Spleen (tissue), 11 donors: ENCODE measurements around the gene TBX2. TPM values are rescaled to one million over a fixed set of nuclear protein-coding genes. Genes with fewer than 3 reads are reported as not detected.

Experiments
- DNase-seq: peaks from one replicate; pipeline ENCODE4 v3.0.0-alpha.2; 2020
- H3K27ac ChIP-seq, 8 donors: fragments of 200-600 bp; sonication (generic) in 7 of 8; 1 replicate in 4 of 8; 2 replicates in 4 of 8; pipeline versions ENCODE4 v1.5.0 to v1.8.0; 2016 to 2021; ENCODE audit warnings: inconsistent platforms in 4 of 8, mild to moderate bottlenecking in 4 of 8, moderate library complexity in 1 of 8
- H3K27me3 ChIP-seq, 7 donors: fragments of 200-600 bp; sonication (generic) in 6 of 7; replicated peaks in 1 of 7; 1 replicate in 4 of 7; 2 replicates in 3 of 7; pipeline versions ENCODE4 v1.5.0 to v1.8.0; 2016 to 2021; ENCODE audit warnings: inconsistent platforms in 3 of 7, mild to moderate bottlenecking in 1 of 7
- H3K36me3 ChIP-seq, 6 donors: fragments of 200-600 bp; sonication (generic) in 5 of 6; 1 replicate in 4 of 6; 2 replicates in 2 of 6; pipeline versions ENCODE4 v1.5.0 to v1.8.0; 2016 to 2021; ENCODE audit warnings: inconsistent platforms in 2 of 6
- H3K4me1 ChIP-seq, 6 donors: fragments of 200-600 bp; sonication (generic) in 5 of 6; 1 replicate in 3 of 6; 2 replicates in 3 of 6; pipeline versions ENCODE4 v1.5.0 to v1.8.0; 2016 to 2021; ENCODE audit warnings: inconsistent platforms in 3 of 6
- H3K4me3 ChIP-seq, 8 donors: fragments of 200-600 bp; sonication (generic) in 7 of 8; 1 replicate in 4 of 8; 2 replicates in 4 of 8; pipeline versions ENCODE4 v1.5.0 to v1.8.0; 2016 to 2021; ENCODE audit warnings: inconsistent platforms in 4 of 8, mild to moderate bottlenecking in 4 of 8, moderate library complexity in 2 of 8
- H3K9me3 ChIP-seq, 8 donors: fragments of 200-600 bp; sonication (generic) in 7 of 8; 1 replicate in 4 of 8; 2 replicates in 4 of 8; pipeline versions ENCODE4 v1.5.0 to v1.8.0; 2016 to 2021; ENCODE audit warnings: inconsistent platforms in 4 of 8
- POLR2A ChIP-seq, 3 donors: fragments of 450-650 bp; IDR thresholded peaks; one replicate each; pipeline ENCODE4 v1.5.1; 2017; ENCODE audit warnings: antibody characterized with exemption in 3 of 3, mild to moderate bottlenecking in 1 of 3
- POLR2AphosphoS5 ChIP-seq, 3 donors: sonication (generic); formaldehyde crosslinking; IDR thresholded peaks; one replicate each; pipeline ENCODE4 v1.5.1; 2017; ENCODE audit warnings: antibody characterized with exemption in 3 of 3
- WGBS, 5 donors: extraction: QIAGEN DNeasy Blood & Tissue Kit in 3 of 5; methylation state at CpG; one replicate each; pipeline versions ENCODE4 v1.1.5 to v1.1.7; 2013 to 2018; 5-methylcytosine and 5-hydroxymethylcytosine counted together
- intact Hi-C: fragments of 100-400 bp; cut with DNase I; formaldehyde crosslinking; loops from one replicate; pipeline ENCODE4 v1.15.0; 2023; ENCODE audit warnings: low total_unique reads
- polyA plus RNA-seq, 3 donors: library from polyadenylated mRNA; stranded (reverse); fragments of 200-250 nt; gene quantifications; one replicate each; pipeline ENCODE4 v1.2.1, GENCODE V29; 2013
- total RNA-seq, 7 donors: library from RNA; depleted of rRNA in 3 of 7; stranded (reverse); fragments of >200 nt in 3 of 7; fragmentation: NEBNext Ultra II Directional in 4 of 7; extraction: Animal tissue kit (Norgen Biotek cat#: 25700) in 4 of 7; gene quantifications; one replicate each; pipeline versions ENCODE4 v1.1.0 to v1.2.1, GENCODE V29; 2016 to 2021
- TF ChIP-seq, protein P1 (sequence below), 11 experiments: fragments of 200-600 bp in 7 of 11; fragments of 450-650 bp in 4 of 11; sonication (generic) in 4 of 11; IDR thresholded peaks in 8 of 11; conservative IDR thresholded peaks in 3 of 11; 1 replicate in 7 of 11; 2 replicates in 4 of 11; pipeline versions ENCODE4 v1.4.0 to v1.8.0; 2016 to 2021; ENCODE audit warnings: antibody characterized with exemption in 11 of 11, inconsistent platforms in 4 of 11, mild to moderate bottlenecking in 1 of 11
- donor health status: healthy with polysubstance abuse.
- donor health status: DM: no; HTN: no; CAD: no; lungs with moderate emphysema.
- donor health status: DM: no; HTN: no; CAD: no.
- donor health status: Bipolar disorder and iron deficiency.
- donor health status: healthy.
- donor health status: DM: no; HTN: no; CAD: no.
- donor health status: DM: yes; HTN: yes; CAD: no.

TBX2 gene
- total and polyA plus RNA-seq, 10 donors: 6.4 to 57.6 (median 24.1) TPM

DNA sequence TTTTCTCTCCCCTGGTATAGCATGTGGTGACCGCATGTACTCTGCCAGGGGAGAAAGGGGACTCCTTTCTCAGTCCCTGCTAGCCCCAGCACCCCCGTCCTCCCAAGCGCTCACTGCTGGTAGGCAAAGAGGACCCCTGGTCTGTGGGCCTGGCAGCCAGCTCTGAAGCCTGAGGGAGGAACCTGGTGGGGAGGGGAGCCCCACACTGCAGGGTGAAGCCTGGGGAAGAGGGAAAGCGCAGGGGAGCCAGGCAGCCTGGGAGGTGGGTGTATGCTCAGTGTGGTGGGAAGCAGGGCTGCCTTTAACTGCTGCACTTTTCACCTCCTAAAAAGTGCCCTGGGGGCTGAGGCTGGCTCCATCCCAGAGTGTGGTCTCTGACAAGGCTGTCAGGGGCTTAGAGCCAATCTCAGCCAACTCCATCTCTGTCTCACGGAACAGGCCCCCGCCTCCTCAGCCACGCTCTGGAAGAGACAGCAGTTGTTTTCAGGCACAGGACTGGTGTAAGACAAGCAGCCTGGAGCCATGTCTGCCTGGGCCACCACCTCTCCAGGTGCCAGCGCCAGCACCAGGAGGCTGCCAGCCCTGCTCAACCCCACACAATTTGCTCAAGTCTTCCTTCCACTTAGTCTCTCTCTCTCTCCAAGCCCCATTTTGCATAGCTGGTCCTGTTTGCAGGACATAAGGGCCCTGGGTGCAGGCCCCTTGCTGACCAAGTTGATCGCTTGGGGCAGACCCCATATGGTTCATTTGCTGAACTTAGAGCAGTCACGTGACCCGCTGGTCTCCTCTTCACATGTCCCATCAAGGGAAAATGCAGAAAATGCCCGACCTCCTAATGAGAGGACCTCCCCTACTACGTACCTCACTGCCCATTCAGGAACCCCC is 14.7 kb upstream of the TBX2 start:
- H3K27me3 ChIP-seq: peaks cover 0 to 14% (median 0%) of the 10 kb centered on the region in 7 donors
- intact Hi-C loops: loop anchor here (10.0 kb wide), 1 partner anchor 380 kb away; no protein-coding TSS in a partner anchor
- no peaks in the 10 kb centered on the region for H3K9me3 ChIP-seq
- 87 to 98% (median 92%) methylated on average over 12 to 13 of the region's 13 CpGs for WGBS, 5 donors
- no peak overlapping the region for H3K4me3 ChIP-seq
- DNase-seq: peak; percentile 61
- TF ChIP-seq, protein P1, sequence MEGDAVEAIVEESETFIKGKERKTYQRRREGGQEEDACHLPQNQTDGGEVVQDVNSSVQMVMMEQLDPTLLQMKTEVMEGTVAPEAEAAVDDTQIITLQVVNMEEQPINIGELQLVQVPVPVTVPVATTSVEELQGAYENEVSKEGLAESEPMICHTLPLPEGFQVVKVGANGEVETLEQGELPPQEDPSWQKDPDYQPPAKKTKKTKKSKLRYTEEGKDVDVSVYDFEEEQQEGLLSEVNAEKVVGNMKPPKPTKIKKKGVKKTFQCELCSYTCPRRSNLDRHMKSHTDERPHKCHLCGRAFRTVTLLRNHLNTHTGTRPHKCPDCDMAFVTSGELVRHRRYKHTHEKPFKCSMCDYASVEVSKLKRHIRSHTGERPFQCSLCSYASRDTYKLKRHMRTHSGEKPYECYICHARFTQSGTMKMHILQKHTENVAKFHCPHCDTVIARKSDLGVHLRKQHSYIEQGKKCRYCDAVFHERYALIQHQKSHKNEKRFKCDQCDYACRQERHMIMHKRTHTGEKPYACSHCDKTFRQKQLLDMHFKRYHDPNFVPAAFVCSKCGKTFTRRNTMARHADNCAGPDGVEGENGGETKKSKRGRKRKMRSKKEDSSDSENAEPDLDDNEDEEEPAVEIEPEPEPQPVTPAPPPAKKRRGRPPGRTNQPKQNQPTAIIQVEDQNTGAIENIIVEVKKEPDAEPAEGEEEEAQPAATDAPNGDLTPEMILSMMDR (IDR thresholded peaks at IDR 0.05 in 8 of 11, conservative IDR thresholded peaks at IDR 0.05 in 3 of 11): no peak
- no peak for TF ChIP-seq POLR2A (IDR thresholded peaks at IDR 0.05)
- TF ChIP-seq POLR2AphosphoS5 (IDR thresholded peaks at IDR 0.05): no peak
- no peak overlapping the region for H3K27ac ChIP-seq
- H3K36me3 ChIP-seq: peaks cover 0 to 4% (median 0%) of the 10 kb centered on the region in 6 donors
- peaks cover 2 to 8% (median 6%) of the 10 kb centered on the region in 6 donors for H3K4me1 ChIP-seq

DNA sequence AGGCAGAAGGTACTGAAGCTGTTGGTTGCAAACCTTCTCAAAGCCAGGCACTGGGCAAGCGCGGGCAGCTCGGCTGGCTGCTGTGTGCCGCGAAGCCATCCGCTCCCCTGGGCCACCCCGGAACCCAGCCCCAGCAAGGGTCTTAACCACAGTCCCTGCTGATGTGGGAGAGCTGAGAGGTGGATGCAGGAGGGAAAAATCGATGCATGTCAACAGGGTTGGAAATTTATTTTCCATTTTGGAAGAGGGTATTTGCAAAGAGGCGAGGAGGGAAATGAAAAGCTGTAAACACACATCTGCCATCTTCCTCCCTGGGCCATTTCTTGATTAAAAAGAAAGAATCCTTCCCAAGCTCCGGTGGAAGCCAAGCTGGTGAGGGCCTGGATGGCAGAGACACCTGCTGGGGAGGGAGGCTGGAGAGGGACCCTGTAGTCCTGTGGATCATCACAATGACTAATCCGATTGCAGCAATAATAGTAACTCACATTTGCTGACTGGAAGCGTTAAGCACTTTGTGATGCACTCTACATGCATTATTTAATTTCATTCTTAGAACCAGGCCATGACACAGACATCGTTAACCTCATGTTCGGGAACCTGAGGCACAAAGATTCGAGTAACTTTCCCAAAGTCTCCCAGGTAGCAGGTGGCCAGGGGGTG is 13.9 kb upstream of the TBX2 start:
- 91 to 93% (median 92%) methylated on average over 14 to 15 of the region's 15 CpGs for WGBS, 5 donors
- H3K27ac ChIP-seq: no peak overlapping the region
- H3K9me3 ChIP-seq: no peaks in the 10 kb centered on the region
- H3K4me1 ChIP-seq: peaks cover 2 to 14% (median 7%) of the 10 kb centered on the region in 6 donors
- H3K36me3 ChIP-seq: peaks cover 0 to 4% (median 0%) of the 10 kb centered on the region in 6 donors
- TF ChIP-seq, protein P1 (IDR thresholded peaks at IDR 0.05 in 8 of 11, conservative IDR thresholded peaks at IDR 0.05 in 3 of 11): no peak
- TF ChIP-seq POLR2A (IDR thresholded peaks at IDR 0.05): no peak
- no peak for TF ChIP-seq POLR2AphosphoS5 (IDR thresholded peaks at IDR 0.05)
- intact Hi-C loops: loop anchor here (10.0 kb wide), 1 partner anchor 381 kb away; no protein-coding TSS in a partner anchor
- DNase-seq: peak; percentile 70
- no peak overlapping the region for H3K4me3 ChIP-seq
- peaks cover 0 to 21% (median 0%) of the 10 kb centered on the region in 7 donors for H3K27me3 ChIP-seq

DNA sequence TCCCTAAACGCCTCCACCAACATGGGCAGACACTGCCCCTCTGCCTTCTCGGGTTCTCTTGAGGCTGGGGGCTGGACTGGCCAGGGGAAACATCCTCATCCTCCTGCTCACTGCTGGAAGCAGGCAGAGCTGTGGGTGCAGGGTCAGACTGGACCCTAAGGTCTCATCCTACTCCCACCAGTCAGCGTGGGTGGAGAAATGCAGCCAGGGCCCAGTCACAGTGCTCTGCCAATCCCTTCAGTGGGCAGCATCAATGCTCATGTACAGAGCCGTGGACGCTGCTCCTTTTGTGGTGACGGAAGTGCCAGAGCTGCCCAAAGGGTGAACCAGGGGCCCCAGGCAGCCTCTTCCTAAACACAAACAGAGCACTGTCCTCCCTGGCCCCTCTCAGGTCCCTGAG is 13.4 kb upstream of the TBX2 start:
- TF ChIP-seq, protein P1 (IDR thresholded peaks at IDR 0.05 in 8 of 11, conservative IDR thresholded peaks at IDR 0.05 in 3 of 11): no peak
- TF ChIP-seq POLR2AphosphoS5 (IDR thresholded peaks at IDR 0.05) (no peak), POLR2A (IDR thresholded peaks at IDR 0.05) (no peak)
- 75 to 89% (median 84%) methylated on average over 4 to 6 of the region's 6 CpGs for WGBS, 5 donors
- no peak overlapping the region for H3K27ac ChIP-seq
- DNase-seq: no peak
- intact Hi-C loops: loop anchor here (10.0 kb wide), 1 partner anchor 381 kb away; no protein-coding TSS in a partner anchor
- H3K4me3 ChIP-seq: no peak overlapping the region
- H3K4me1 ChIP-seq: peaks cover 2 to 14% (median 7%) of the 10 kb centered on the region in 6 donors
- peaks cover 0 to 4% (median 0%) of the 10 kb centered on the region in 6 donors for H3K36me3 ChIP-seq
- H3K9me3 ChIP-seq: no peaks in the 10 kb centered on the region
- peaks cover 0 to 26% (median 0%) of the 10 kb centered on the region in 7 donors for H3K27me3 ChIP-seq
